Adipose tissue (tissue), 3 donors: ENCODE data around the gene SFSWAP. TPM values are rescaled to one million over a fixed set of nuclear protein-coding genes. Genes with fewer than 3 reads are reported as not detected.
"Not testable (repeated sequence)": the region's sequence is repeated elsewhere in the genome, so short reads cannot be mapped to it uniquely, and the experiment has no call there.

Experiments
- H3K27ac ChIP-seq: one replicate; pipeline ENCODE4 v1.5.1; 2013; ENCODE audit warnings: low read depth, low read length
- WGBS, 3 donors: extraction: QIAGEN DNeasy Blood & Tissue Kit; methylation state at CpG; one replicate each; pipeline ENCODE4 v1.1.7; 2013; 5-methylcytosine and 5-hydroxymethylcytosine counted together
- polyA plus RNA-seq, 3 donors: library from polyadenylated mRNA; stranded (reverse); fragments of 200-250 nt; gene quantifications; one replicate each; pipeline ENCODE4 v1.2.3, GENCODE V29; 2013
- donor health status: healthy with polysubstance abuse.
- donor health status: Bipolar disorder and iron deficiency.
- donor health status: healthy.

Gene SFSWAP
- polyA plus RNA-seq, 3 donors = 16.0 to 28.4 (median 18.1) TPM

- 81 to 91% (median 84%) methylated on average over 14 to 15 of the region's 15 CpGs for WGBS, 3 donors
- no peak overlapping the region for H3K27ac ChIP-seq
Measured at GRCh38 chr12:131677699-131678098, 33.2 kb upstream of the SFSWAP start.

- 74 to 83% (median 78%) methylated on average over 23 to 27 of the region's 29 CpGs for WGBS, 3 donors
- not testable (repeated sequence) for H3K27ac ChIP-seq
Measured at GRCh38 chr12:131678389-131679181, 32.3 kb upstream of the SFSWAP start.

GRCh38 chr12:131679186-131679585 is 31.7 kb upstream of the SFSWAP start:
- 80 to 87% (median 86%) methylated on average over 1 to 5 of the region's 16 CpGs for WGBS, 3 donors
- not testable (repeated sequence) for H3K27ac ChIP-seq

- 50 to 80% (median 78%) methylated on average over 5 to 11 of the region's 23 CpGs for WGBS, 3 donors
- H3K27ac ChIP-seq = not testable (repeated sequence)
Measured at GRCh38 chr12:131679816-131680215, 31.1 kb upstream of the SFSWAP start.

GRCh38 chr12:131680392-131681256 is 30.3 kb upstream of the SFSWAP start:
- 62 to 72% (median 69%) methylated on average over 15 of the region's 18 CpGs for WGBS, 3 donors
- H3K27ac ChIP-seq = not testable (repeated sequence)

GRCh38 chr12:131681257-131681620 is 29.7 kb upstream of the SFSWAP start:
- no peak overlapping the region for H3K27ac ChIP-seq
- whole genome bisulfite sequencing, 3 donors = 61 to 76% (median 76%) methylated on average over 5 of the region's 5 CpGs

GRCh38 chr12:131681746-131682509 is 29.0 kb upstream of the SFSWAP start:
- not testable (repeated sequence) for H3K27ac ChIP-seq
- 31 to 40% (median 37%) methylated on average over 21 to 25 of the region's 25 CpGs for WGBS, 3 donors

- 18 to 27% (median 21%) methylated on average over 9 to 10 of the region's 10 CpGs for WGBS, 3 donors
- no peak overlapping the region for H3K27ac ChIP-seq
Measured at GRCh38 chr12:131682510-131682895, 28.4 kb upstream of the SFSWAP start.

GRCh38 chr12:131683266-131684014 is 27.4 kb upstream of the SFSWAP start:
- no peak overlapping the region for H3K27ac ChIP-seq
- WGBS, 3 donors = 72 to 76% (median 76%) methylated on average over 17 of the region's 17 CpGs

GRCh38 chr12:131684015-131684725 is 26.7 kb upstream of the SFSWAP start:
- no peak overlapping the region for H3K27ac ChIP-seq
- WGBS, 3 donors = 68 to 71% (median 71%) methylated on average over 25 to 26 of the region's 26 CpGs

- 73 to 79% (median 79%) methylated on average over 15 of the region's 15 CpGs for WGBS, 3 donors
- no peak overlapping the region for H3K27ac ChIP-seq
Measured at GRCh38 chr12:131687346-131688125, 23.4 kb upstream of the SFSWAP start.

GRCh38 chr12:131688131-131688844 is 22.6 kb upstream of the SFSWAP start:
- H3K27ac ChIP-seq = no peak overlapping the region
- WGBS, 3 donors = 80 to 89% (median 87%) methylated on average over 3 of the region's 3 CpGs

- no peak overlapping the region for H3K27ac ChIP-seq
- 79 to 97% (median 93%) methylated on average over 3 of the region's 3 CpGs for whole genome bisulfite sequencing, 3 donors
Measured at GRCh38 chr12:131688845-131689154, 22.1 kb upstream of the SFSWAP start.

- WGBS, 3 donors = 65 to 87% (median 85%) methylated on average over 10 of the region's 10 CpGs
- H3K27ac ChIP-seq = no peak overlapping the region
Measured at GRCh38 chr12:131690320-131690719, 20.6 kb upstream of the SFSWAP start.

GRCh38 chr12:131692431-131692830 is 18.5 kb upstream of the SFSWAP start:
- H3K27ac ChIP-seq = no peak overlapping the region
- 66 to 85% (median 83%) methylated on average over 19 of the region's 19 CpGs for WGBS, 3 donors

GRCh38 chr12:131693149-131693548 is 17.7 kb upstream of the SFSWAP start:
- H3K27ac ChIP-seq = no peak overlapping the region
- 67 to 76% (median 70%) methylated on average over 7 to 10 of the region's 10 CpGs for WGBS, 3 donors
